Fibroblast of villous mesenchyme (primary cell): Measurements from ENCODE around the gene ZNF236. TPM values are rescaled to one million over a fixed set of nuclear protein-coding genes. Genes with fewer than 3 reads are reported as not detected.

ENCODE experiments used
- DNase-seq: peaks from one replicate; pipeline ENCODE4 v3.0.0-alpha.2; 2010; ENCODE audit warnings: low read depth
- H3K4me3 ChIP-seq: 2 replicates; pipeline ENCODE4 v1.5.1; 2011; ENCODE audit warnings: low read depth, mild to moderate bottlenecking, low read length
- total RNA-seq: library from RNA; depleted of rRNA; stranded (reverse); fragments of >200 nt; gene quantifications from 2 replicates; pipeline ENCODE4 v1.2.3, GENCODE V29; 2012
- TF ChIP-seq, protein P1 (sequence below): IDR thresholded peaks from 2 replicates; pipeline ENCODE4 v1.5.1; 2012; ENCODE audit warnings: low read depth, mild to moderate bottlenecking, low read length; ENCODE audit not compliant: insufficient read depth

Gene ZNF236
- total RNA-seq, 1 donor, result 12.5 TPM

DNA sequence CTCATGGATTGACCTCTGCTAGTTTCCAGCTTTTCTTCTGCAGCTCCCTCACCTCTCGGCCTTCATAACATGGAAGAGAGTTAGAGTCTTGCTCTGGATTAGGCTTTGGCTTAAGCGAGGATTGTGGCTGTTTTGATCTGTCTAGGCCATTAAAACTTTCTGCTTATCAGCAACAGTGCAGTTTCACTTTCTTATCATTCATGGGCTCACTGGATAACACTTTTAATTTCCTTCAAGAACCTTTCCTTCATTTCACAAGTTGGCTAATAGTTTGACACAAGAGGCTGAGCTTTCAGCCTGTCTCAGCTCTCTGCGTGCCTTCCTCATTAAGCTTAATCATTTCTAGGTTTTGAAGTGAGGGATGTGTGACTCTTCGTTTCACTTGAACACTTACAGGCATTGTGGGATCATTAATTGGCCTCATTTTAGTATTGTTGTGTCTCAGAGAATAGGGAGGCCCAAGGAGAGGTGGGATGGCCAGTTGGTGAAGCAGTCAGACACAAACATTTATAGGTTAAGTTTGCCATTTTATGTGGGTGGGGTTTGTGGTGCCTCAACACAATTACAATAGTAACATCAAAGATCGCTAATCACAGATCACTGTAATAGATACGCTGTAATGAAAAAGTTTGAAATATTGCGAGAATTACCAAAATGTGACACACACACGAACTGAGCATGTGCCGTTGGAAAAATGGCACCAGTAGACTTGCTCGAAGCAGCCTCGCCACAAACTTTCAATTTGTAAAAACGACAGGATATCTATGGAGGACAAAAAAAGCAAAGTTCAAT lies 129.3 kb downstream of the ZNF236 start:
- TF ChIP-seq, protein P1, sequence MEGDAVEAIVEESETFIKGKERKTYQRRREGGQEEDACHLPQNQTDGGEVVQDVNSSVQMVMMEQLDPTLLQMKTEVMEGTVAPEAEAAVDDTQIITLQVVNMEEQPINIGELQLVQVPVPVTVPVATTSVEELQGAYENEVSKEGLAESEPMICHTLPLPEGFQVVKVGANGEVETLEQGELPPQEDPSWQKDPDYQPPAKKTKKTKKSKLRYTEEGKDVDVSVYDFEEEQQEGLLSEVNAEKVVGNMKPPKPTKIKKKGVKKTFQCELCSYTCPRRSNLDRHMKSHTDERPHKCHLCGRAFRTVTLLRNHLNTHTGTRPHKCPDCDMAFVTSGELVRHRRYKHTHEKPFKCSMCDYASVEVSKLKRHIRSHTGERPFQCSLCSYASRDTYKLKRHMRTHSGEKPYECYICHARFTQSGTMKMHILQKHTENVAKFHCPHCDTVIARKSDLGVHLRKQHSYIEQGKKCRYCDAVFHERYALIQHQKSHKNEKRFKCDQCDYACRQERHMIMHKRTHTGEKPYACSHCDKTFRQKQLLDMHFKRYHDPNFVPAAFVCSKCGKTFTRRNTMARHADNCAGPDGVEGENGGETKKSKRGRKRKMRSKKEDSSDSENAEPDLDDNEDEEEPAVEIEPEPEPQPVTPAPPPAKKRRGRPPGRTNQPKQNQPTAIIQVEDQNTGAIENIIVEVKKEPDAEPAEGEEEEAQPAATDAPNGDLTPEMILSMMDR, result no peak
- no peak overlapping the region for H3K4me3 ChIP-seq
- no peak for DNase-seq

DNA sequence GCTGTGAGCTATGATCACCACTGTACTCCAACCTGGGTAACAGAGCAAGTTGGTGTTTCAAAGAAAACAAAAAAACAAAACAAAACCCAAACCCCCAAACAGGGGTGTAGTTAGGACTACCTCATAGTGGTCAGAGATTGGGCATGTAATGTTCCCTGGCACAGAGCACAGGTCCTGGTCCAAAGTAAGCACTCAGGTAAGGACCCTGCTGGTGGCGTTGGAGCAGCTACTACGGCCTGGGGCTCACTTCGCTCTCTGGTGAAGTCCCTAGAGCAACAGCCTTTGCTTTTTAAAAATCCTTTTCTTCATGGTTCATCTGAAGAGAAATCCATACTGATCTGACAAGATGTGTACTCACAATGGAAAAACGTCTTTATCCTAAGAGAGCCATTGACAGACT lies 130.4 kb downstream of the ZNF236 start:
- no peak overlapping the region for H3K4me3 ChIP-seq
- TF ChIP-seq, protein P1, result no peak
- no peak for DNase-seq

DNA sequence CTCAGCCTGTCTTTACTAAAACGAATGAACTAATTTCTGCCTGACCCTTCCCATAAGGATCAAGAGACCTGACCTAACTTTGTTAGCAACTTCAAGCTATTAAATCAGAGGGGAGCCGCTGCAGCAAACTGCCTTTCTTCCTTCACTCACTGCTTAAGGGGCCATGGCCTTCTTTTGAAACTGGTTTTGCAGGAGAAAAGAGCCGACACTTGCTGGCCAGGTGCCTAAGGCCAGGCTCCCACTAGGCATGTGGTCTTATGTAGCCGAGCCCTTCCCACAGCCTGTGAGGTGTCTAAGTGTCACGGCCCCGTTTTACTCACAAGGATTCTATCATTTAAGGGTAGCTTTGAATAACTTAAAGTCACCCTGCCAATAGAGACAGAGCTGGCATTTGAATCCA lies 130.8 kb downstream of the ZNF236 start:
- H3K4me3 ChIP-seq, result no peak overlapping the region
- no peak for DNase-seq
- TF ChIP-seq, protein P1, result no peak

DNA sequence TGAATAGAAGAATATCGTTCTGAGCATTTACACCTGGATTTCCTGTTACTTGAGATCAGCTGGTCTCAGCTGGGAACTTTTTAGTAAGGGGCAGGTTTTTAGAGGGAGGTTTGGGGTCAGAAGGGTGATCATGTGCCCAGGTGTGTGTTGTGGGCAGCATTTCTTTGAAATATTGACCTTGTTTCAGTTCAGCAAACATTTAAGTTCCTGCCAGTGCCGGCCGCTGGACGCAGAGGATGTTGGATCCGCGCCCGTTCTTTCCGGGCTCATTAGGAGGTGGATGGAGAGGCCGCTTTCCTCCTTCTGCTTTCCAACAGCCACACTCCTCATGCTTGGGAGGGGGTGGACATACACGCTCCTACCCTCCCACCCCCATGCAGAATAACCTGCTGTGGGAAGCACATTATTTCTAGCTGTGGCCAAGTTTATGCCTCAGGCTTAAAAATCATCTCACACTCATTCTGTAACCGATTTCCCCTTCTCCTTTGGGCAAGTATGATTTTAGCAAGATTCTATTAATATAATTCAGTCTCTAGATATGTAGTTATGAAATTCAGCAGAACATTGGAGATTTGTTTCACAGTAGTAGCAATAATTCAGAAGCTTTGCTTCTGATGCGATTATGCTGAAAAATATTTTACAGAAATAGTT lies 131.4 kb downstream of the ZNF236 start:
- DNase-seq, result no peak
- no peak overlapping the region for H3K4me3 ChIP-seq
- TF ChIP-seq, protein P1, result no peak

DNA sequence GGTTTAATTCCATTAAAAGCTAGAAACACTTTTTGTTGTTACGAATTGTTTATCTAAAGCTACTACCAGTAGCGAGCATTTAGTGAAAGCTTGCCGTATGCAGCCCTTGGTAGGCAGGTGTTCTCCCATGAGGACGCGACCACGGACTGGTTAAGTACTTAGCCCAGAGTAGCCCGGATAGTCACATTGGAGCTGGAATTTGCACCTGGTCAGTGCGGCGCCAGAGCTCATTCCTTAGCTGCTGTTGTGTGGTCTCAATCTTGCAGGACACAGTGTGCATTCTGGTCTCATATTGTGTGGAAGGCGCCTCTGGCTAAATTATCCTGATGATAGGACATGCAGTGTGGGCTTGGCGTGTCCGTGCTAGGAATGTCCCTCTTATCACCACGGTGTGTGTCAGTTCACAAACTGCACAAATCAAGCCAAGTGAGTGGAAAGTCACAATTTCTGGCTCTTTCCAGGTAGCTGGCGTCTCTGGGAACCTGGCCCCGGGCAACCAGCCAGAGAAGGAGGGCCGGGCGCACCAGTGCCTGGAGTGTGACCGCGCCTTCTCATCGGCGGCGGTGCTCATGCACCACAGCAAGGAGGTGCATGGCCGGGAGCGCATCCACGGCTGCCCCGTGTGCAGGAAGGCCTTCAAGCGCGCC lies 133.3 kb downstream of the ZNF236 start:
- DNase-seq, result no peak

DNA sequence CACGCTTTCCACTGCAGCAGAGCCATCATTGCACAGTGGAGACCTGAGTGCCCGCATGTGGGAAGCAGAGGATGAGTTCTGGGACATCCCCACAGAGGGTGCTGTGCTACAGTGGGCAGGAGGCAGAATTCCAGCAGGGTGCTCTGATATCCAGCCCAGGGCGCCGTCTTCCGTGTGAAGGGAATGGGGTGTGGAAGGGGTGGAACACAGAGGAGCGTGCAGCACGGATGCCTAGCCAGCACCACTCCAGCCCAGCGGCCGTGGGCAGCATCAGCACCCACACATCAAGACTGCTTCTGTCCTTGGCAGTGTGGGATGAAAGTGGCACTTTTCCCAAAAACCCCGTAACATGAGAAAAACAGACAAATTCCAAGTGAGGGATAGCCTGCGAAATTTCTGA lies 134.3 kb downstream of the ZNF236 start:
- TF ChIP-seq, protein P1, result no peak
- H3K4me3 ChIP-seq, result no peak overlapping the region
- no peak for DNase-seq

More for the DNA sequence above, 133.3 kb downstream of the ZNF236 start:
- no peak overlapping the region for H3K4me3 ChIP-seq
- TF ChIP-seq, protein P1, result no peak
